GM12872 (cell line): ENCODE data around the gene STX7.

Experiments
- TF ChIP-seq, protein P1 (sequence below): IDR thresholded peaks from 3 replicates; pipeline ENCODE4 v1.5.1; 2011; ENCODE audit warnings: low read depth, mild to moderate bottlenecking, low read length, moderate library complexity; ENCODE audit not compliant: insufficient read depth

Gene STX7

DNA sequence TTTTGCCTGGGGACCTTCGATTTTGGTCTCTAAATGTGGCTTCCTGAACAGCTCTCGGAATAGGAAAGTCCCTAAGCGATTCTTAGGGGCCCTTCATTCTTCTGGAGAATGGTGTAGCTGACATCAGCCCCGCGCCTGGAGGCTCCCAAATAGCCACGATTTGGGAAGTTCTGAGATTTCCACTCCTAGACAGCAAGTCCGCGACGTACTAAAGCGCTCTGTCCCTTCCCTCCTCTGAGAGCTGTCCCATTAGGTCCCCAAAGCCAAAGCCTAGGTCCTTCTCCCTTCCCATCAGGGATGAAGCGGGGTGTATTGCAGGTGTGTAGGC is 112.4 kb downstream of the STX7 start:
- TF ChIP-seq, protein P1, sequence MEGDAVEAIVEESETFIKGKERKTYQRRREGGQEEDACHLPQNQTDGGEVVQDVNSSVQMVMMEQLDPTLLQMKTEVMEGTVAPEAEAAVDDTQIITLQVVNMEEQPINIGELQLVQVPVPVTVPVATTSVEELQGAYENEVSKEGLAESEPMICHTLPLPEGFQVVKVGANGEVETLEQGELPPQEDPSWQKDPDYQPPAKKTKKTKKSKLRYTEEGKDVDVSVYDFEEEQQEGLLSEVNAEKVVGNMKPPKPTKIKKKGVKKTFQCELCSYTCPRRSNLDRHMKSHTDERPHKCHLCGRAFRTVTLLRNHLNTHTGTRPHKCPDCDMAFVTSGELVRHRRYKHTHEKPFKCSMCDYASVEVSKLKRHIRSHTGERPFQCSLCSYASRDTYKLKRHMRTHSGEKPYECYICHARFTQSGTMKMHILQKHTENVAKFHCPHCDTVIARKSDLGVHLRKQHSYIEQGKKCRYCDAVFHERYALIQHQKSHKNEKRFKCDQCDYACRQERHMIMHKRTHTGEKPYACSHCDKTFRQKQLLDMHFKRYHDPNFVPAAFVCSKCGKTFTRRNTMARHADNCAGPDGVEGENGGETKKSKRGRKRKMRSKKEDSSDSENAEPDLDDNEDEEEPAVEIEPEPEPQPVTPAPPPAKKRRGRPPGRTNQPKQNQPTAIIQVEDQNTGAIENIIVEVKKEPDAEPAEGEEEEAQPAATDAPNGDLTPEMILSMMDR, result no peak

DNA sequence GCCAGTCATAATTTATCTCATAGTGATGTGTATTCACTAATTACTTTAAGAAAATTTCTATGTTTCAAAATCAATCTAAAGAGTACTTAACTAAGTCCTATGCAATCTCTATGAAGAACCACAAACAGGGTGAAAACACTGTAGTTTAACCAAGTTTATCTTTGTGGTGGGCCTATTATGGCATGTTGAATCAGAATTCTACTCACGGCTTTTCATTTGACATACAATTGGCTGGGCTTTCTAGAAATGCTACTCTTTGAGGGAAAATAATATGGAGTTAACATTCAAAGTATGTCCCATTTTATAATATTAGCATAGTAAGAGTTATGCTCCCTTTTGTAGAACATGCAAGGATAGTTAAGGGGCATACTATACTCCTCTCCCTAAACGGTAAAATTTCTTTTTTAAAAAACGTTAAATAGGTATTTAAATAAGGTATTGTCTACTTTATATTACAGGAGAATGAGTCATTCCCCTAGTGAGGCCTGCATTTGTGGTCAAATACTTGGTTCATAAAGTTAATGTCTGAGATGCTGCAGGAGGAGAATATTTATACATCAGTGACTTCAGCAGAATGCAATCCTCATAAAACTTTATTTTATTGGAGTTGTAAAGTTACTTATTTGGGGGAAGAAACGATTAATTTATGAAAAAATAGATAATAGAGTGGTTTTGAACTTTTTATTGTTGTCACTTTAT is 113.4 kb downstream of the STX7 start:
- TF ChIP-seq, protein P1, result no peak
